Esophagus muscularis mucosa (tissue), 3 donors: ENCODE measurements around the gene PCDHGA1.

Experiments used
- POLR2A ChIP-seq: fragments of 450-650 bp; IDR thresholded peaks from one replicate; pipeline ENCODE4 v1.6.1; 2017; ENCODE audit warnings: antibody characterized with exemption, moderate library complexity, mild to moderate bottlenecking, low read depth
- POLR2AphosphoS5 ChIP-seq, 2 donors: sonication (generic); formaldehyde crosslinking; IDR thresholded peaks; one replicate each; pipeline ENCODE4 v1.6.1; 2017; ENCODE audit warnings: antibody characterized with exemption in 2 of 2
- TF ChIP-seq, protein P1 (sequence below), 3 experiments: fragments of 200-600 bp in 2 of 3; fragments of 450-650 bp in 1 of 3; sonication (generic) in 2 of 3; IDR thresholded peaks; one replicate each; pipeline ENCODE4 v1.5.1; 2017 to 2019; ENCODE audit warnings: antibody characterized with exemption in 3 of 3, mild to moderate bottlenecking in 2 of 3, moderate library complexity in 1 of 3

DNA sequence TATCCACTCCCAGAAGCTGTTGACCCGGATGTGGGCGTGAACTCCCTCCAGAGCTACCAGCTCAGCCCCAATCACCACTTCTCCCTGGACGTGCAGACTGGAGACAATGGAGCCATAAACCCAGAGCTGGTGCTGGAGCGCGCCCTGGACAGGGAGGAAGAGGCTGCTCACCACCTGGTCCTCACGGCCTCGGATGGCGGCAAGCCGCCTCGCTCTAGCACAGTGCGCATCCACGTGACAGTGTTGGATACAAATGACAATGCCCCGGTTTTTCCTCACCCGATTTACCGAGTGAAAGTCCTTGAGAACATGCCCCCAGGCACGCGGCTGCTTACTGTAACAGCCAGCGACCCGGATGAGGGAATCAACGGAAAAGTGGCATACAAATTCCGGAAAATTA lies 63.0 kb downstream of the PCDHGA1 start:
- TF ChIP-seq, protein P1, sequence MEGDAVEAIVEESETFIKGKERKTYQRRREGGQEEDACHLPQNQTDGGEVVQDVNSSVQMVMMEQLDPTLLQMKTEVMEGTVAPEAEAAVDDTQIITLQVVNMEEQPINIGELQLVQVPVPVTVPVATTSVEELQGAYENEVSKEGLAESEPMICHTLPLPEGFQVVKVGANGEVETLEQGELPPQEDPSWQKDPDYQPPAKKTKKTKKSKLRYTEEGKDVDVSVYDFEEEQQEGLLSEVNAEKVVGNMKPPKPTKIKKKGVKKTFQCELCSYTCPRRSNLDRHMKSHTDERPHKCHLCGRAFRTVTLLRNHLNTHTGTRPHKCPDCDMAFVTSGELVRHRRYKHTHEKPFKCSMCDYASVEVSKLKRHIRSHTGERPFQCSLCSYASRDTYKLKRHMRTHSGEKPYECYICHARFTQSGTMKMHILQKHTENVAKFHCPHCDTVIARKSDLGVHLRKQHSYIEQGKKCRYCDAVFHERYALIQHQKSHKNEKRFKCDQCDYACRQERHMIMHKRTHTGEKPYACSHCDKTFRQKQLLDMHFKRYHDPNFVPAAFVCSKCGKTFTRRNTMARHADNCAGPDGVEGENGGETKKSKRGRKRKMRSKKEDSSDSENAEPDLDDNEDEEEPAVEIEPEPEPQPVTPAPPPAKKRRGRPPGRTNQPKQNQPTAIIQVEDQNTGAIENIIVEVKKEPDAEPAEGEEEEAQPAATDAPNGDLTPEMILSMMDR (IDR thresholded peaks at IDR 0.05), result no peak
- TF ChIP-seq POLR2A, result no peak
- no peak for TF ChIP-seq POLR2AphosphoS5 (IDR thresholded peaks at IDR 0.05)
